Activated CD8-positive, alpha-beta memory T cell treated with anti-CD3 and anti-CD28 coated beads, Interleukin-2, amount 50 U/mL, for 24 hours (primary cell): ENCODE measurements around the gene CLEC18B.
"Not testable (repeated sequence)": the region's sequence is repeated elsewhere in the genome, so short reads cannot be mapped to it uniquely, and the experiment has no call there.

Experiments
- DNase-seq: peaks from one replicate; pipeline ENCODE4 v3.0.0-alpha.2; 2020; ENCODE audit errors: extremely low read depth

The CLEC18B gene

DNA sequence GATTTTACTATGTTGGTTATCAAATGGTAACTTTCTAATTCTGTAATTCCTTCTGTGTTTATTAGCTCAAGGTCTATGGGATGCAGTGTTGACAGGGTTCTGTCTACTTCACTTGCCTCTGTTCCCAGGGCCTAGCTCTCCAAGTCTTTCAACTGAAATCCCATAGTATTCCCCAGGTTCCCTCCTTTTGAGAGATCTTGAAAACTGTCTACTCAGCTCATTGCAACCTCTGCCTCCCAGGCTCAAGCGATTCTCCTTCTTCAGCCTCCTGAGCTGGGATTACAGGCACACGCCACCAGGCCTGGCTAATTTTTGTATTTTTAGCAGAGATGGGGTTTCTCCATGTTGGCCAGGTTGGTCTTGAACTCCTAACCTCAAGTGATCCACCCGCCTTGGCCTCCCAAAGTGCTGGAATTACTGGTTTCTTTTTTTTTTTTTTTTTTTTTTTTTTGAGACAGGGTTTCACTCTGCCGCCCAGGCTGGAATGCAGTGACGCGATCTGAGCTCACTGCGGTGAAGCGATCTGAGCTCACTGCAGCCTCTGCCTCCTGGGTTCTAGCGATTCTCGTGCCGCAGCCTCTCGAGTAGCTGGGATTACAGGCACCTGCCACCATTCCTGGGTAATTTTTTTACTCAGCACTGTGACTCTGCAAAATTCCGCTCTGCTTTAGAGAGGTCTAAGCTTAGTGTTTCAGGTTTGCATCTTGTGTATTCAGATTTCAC, 22.5 kb upstream of the CLEC18B start:
- DNase-seq = not testable (repeated sequence)

GRCh38 chr16:74439685-74440084, 18.4 kb upstream of the CLEC18B start:
- no peak for DNase-seq

DNA sequence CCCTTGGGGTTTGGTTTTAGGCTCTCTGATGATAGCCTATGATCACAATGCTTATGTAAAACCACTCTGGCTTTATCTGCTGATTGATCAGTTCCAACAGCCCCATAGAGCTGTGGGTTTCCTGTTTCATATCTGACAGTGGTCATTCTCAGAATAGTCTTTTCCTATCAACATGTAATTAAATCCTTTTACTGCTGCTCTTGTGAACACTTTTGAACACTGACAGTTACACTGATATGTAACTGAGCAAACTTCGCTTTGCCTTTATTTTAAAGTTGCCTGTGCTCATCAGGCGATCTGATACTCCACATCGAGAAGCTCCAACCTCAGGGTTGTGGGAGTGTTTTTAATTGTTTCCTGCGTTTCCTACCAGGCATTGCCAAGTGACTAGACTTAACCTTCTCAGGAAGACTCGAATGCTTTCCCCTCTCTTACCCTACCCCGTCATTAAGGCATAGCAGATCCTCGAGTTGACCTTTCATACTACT, 17.3 kb upstream of the CLEC18B start:
- DNase-seq = no peak

GRCh38 chr16:74431516-74431915, 10.2 kb upstream of the CLEC18B start:
- no peak for DNase-seq

DNA sequence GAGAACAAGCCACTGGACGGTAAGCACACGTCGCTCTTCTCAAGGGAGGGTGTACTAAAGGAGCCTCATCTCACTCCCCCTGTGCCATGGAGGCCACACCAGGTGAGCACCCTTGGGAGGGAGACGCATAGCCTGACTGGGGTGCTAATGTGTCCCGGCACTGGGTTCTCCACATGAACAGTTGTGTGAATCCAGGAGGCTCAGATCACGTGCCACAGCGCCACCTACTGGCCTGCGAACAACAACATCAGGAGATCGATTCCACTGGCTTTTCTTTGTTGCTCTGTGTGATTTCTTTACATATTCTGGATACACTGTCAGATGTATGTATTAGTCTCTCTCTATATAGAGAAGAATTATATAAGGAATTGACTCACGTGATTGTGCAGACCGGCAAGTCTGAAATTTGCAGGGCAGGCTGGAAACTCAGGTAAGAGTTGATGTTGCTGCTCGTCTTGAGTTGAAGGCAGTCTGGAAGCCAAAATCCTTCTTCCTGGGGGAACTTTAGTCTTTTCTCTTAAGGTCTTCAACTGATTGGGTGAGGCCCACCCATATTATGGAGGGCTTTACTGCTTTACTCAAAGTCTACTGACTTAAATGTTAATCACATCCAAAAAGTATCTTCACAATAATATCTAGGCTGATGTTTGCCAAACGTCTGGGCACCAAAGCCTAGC, 8.9 kb upstream of the CLEC18B start:
- DNase-seq = not testable (repeated sequence)

DNA sequence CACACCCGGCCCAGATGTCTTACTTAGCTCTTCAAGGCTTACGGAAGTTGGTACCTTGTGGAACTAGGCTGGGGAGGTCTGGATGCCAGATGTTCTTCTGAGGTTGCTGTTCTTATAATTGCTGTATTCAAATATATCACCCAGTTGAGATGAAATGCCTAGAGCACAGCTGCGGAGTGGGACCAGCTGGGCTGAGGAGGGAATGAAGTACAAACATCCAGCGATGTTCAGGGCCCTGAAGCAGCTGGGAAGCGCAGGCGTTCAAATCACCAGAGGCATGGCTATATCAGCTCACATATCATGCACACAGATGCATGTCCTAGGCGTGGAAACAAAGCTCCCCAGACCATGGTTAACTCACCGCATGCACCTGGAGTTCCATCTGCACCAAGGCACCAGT, 7.2 kb upstream of the CLEC18B start:
- not testable (repeated sequence) for DNase-seq

GRCh38 chr16:74425751-74426150, 4.5 kb upstream of the CLEC18B start:
- DNase-seq = not testable (repeated sequence)

GRCh38 chr16:74423721-74424120, 2.4 kb upstream of the CLEC18B start:
- DNase-seq = not testable (repeated sequence)

DNA sequence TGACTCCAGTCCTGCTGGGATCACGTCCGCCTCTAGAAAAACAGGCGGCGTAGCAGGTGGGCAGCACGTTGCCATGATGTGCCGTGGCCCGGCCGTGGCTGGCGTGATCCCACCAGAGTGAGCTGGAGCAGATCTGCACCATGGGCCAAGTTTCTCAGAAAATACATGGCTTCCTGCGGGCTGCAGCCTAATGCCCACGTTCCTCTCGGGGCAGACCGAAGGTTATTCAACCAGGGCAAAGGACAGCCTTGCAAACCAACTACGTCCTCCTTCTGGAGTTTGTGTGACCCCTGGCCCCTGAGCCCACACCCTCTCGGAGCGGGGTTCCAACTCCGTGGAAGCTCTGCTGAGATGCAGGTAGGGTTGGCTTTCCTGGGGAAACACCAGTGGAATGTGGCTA, 808 bp upstream of the CLEC18B start:
- DNase-seq = not testable (repeated sequence)

DNA sequence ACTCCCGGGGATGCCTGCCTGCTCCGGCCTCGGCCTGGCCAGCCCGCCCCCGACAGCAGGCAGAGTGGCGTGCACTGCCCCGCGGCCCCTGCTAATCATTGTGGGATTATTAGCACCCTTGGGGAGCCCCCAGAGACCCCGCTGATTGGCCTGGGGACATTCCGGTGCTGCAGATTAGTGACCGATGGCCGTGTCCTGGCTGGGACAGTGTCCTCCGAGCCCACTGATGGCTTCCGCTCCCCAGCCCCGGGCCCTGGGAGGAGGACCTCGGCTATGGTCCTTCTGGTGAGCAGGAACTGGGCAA, 156 bp upstream of the CLEC18B start:
- not testable (repeated sequence) for DNase-seq

DNA sequence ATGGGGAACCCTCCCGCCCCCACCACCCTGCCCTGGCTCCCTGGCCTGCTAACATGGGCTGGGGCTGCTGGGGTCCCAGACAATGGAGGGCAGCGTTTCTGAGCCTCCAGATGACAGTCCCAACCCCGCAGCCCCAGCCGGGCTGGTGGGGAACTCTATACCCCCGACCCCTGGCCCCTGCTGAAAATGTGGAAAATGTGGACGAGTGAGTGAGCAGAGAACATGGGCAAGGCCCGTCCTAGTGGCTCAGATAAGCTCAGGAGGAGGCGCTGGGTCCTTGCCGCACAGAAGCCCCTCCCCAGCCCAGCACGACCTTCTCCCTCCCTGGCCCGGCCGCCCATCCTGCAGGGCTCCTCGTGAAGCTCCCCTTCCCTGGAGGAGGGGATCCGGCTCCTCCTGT, 1.5 kb downstream of the CLEC18B start:
- DNase-seq = not testable (repeated sequence)

DNA sequence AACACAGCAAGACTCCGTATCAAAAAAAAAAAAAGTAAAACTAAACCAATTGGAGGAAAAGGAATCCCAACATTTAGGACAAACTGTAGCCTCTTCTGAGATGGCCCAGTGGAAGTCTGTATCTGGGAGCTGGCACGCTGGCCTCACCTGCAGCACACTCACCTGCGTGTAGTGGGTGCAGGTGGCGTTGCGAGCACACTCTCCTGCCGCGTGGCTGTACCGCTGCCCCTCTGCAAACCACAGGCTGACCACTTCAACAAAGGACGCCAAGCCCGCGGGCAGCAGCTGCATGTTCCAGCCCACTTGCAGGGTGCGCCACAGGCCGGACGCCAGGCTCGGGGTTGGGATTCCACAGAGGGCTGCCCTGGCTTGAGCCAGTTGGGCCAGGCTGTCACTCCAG, 3.4 kb downstream of the CLEC18B start:
- not testable (repeated sequence) for DNase-seq

GRCh38 chr16:74413920-74414319, 7.4 kb downstream of the CLEC18B start:
- DNase-seq = not testable (repeated sequence)

DNA sequence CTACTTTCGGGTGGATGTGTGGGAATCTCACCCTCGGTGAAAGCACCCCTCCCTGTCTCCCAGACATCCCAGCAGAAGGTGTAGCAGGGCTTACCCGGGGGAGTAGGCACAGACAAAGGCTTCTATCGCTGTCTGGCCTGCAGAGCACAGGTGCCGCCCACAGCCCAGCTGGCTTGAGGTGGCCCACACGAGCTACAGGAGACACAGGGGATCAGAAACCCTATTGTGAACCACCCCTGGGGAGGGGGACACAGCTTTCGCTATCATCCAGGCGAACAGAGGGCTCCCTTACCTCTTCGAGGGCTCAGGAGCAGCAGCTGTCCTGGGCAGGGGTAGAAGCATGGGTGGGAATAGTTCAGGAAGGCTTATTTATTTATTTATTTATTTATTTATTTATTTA, 7.8 kb downstream of the CLEC18B start:
- DNase-seq = not testable (repeated sequence)

- DNase-seq = not testable (repeated sequence)
Measured at GRCh38 chr16:74412775-74413390, 8.4 kb downstream of the CLEC18B start.

DNA sequence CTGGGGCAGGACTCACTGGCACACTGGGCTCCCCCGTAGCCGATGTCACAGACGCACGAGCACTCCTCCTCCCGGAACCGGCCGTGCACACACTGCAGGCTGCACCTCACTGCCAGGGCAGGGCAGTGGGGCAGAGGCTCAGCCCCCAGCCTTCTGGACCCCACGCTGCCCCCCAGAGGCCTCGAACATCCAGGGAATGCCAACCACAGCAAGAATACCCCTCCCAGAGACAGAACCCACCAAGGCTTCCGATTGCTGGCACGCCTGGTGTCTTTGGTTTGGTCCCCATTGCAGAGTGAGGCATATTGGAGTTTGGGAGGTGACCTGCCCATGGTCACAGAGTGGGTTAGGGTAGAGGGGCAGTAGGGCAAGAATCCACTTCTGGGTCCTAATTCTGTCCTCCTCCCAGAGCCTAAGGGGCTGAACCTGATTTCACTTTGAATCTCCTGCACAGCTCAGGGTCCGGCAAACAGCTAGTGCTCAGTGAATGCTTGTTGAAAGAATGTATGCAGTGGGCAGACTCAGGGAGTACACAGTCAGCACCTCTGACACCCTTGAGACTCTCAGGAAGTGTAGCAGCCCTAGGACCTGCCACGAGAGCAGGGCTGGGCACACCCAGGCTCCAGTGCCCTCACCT, 9.0 kb downstream of the CLEC18B start:
- DNase-seq = not testable (repeated sequence)

DNA sequence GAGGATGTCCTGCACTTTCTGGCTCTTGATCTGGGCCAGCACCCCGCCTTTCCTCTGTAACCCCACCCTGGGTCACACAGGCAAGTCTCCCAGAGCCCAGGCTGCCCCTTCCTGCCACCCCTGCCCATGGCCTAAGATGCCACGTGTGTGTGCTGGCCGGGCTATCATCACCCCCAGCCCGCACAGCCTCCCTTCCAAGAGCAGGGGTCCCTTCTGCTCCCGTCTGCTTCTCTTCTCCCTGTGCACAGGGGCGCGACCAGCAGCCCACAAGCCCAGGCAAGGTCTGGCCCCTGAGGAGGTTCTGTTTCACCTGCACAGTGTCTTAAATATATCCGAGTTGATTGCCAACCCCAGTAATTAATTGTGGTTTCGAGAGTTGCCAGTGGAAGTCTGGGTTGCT, 10.3 kb downstream of the CLEC18B start:
- not testable (repeated sequence) for DNase-seq

GRCh38 chr16:74410057-74410957, 11.0 kb downstream of the CLEC18B start:
- not testable (repeated sequence) for DNase-seq

DNA sequence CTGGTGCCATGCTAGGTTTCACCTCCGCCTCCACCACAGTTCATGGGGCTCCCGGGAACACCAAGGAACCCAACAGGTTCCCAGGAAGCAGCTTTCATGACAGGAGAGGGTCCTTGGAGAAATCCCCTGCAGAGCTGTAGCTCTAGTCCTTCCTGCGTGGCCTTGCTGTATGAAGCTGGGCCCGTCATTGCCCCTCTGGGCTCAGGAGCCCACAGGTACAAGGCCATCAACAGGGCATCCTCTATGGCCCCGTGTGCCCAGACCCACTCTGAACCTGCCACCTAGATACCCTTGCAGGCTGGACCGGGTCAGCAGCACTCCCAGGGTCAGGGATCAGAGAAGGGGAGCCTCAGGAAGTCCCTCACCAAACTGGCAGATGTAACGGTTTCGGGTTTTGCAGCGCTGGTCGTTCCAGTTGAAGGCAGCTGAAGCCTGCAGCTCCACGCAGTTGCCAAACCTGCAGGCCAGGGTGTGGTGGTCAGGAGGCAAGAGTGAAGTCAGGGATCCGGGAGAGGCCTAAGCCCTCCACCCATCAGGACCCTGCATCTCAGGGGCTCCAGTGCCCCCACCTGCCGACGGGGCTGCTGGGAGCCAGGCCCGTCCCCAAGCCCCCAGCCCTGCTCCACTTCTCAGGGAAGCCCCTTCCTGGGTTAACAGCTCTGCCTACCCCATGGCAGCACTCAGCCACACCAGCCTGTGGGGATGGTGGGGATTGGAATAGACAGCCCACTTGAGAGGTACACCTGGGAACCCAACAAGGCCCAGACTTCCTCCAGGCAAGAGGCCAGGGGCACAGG, 11.9 kb downstream of the CLEC18B start:
- not testable (repeated sequence) for DNase-seq

- DNase-seq = not testable (repeated sequence)
Measured at GRCh38 chr16:74407362-74407705, 13.9 kb downstream of the CLEC18B start.
